NB4 (cell line): ENCODE measurements around the gene TMEM225.
"Not testable (repeated sequence)": the region's sequence is repeated elsewhere in the genome, so short reads cannot be mapped to it uniquely, and the experiment has no call there.

ENCODE experiments used
- DNase-seq: peaks from one replicate; pipeline ENCODE4 v3.0.0; 2010; ENCODE audit warnings: low read depth
- H3K4me3 ChIP-seq: one replicate; pipeline ENCODE4 v1.5.1; 2011; ENCODE audit warnings: mild to moderate bottlenecking, low read depth, low read length, moderate library complexity
- CTCF ChIP-seq: IDR thresholded peaks from one replicate; pipeline ENCODE4 v1.5.1; 2012; ENCODE audit warnings: low read depth, low read length
- MAX ChIP-seq: IDR thresholded peaks from 2 replicates; pipeline ENCODE4 v1.6.1; 2011; ENCODE audit warnings: low read depth, low read length
- MYC ChIP-seq: IDR thresholded peaks from 2 replicates; pipeline ENCODE4 v1.6.1; 2011; ENCODE audit warnings: low read depth, low read length
- POLR2A ChIP-seq: IDR thresholded peaks from 2 replicates; pipeline ENCODE4 v1.6.1; 2011; ENCODE audit warnings: mild to moderate bottlenecking; ENCODE audit not compliant: insufficient read length; ENCODE audit errors: extremely low read depth

Gene TMEM225

GRCh38 chr11:123901867-123902266 lies 16.4 kb upstream of the TMEM225 start, which contains the start of gene OR8D4:
OR8D4 (plus strand) TSS chr11:123902167; CDS start chr11:123906432, 4,265 bp downstream.
- no peak for DNase-seq
- no peak for TF ChIP-seq POLR2A
- no peak for TF ChIP-seq CTCF
- no peak for TF ChIP-seq MAX
- no peak for TF ChIP-seq MYC
- no peak within 1 kb of the TSS for H3K4me3 ChIP-seq

GRCh38 chr11:123899792-123900191 lies 14.3 kb upstream of the TMEM225 start:
- no peak overlapping the region for H3K4me3 ChIP-seq
- no peak for DNase-seq
- TF ChIP-seq MAX: no peak
- TF ChIP-seq CTCF: no peak
- no peak for TF ChIP-seq MYC
- no peak for TF ChIP-seq POLR2A

GRCh38 chr11:123892031-123892430 lies 6.6 kb upstream of the TMEM225 start:
- H3K4me3 ChIP-seq: no peak overlapping the region
- no peak for DNase-seq
- TF ChIP-seq CTCF: no peak
- TF ChIP-seq MAX: no peak
- no peak for TF ChIP-seq MYC

GRCh38 chr11:123880912-123881311 lies 4.6 kb downstream of the TMEM225 start:
- no peak overlapping the region for H3K4me3 ChIP-seq
- DNase-seq: no peak
- TF ChIP-seq CTCF (no peak), MYC (no peak), POLR2A (no peak), MAX (no peak)

- H3K4me3 ChIP-seq, DNase-seq: not testable (repeated sequence)
Measured at GRCh38 chr11:123867795-123868194, 17.7 kb downstream of the TMEM225 start.

GRCh38 chr11:123865293-123865692 lies 20.2 kb downstream of the TMEM225 start:
- DNase-seq, H3K4me3 ChIP-seq: not testable (repeated sequence)

- H3K4me3 ChIP-seq: no peak overlapping the region
- TF ChIP-seq POLR2A (no peak), MAX (no peak), CTCF (no peak), MYC (no peak)
- no peak for DNase-seq
Measured at GRCh38 chr11:123859731-123860130, 25.7 kb downstream of the TMEM225 start.
